ENCODE measurements around the gene RYR2. TPM values are rescaled to one million over a fixed set of nuclear protein-coding genes. Genes with fewer than 3 reads are reported as not detected.

The RYR2 gene
- total RNA-seq, 1 experiment from 2014 or later, result 4.0 TPM

DNA sequence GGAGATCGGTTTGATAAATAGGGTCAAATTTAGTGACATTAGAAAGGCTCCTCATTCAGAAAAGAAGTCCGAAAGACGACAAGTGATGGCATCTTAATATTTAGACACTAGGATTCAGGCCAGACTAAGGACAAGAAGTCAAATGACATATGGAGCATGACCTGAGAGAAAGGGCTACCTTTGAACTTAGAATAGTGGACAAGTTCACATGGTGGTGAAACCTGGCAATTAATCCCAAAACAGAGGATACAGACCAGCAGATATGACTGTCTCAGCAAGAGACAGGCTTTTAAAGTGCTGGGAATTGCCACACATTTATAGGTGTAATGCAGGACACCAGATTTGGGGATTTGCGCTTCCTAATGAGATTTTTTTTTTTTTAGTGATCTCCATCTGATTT, 703.6 kb downstream of the RYR2 start:
- H3K36me3 Mint-ChIP-seq (ENCODE audit: insufficient read depth, unreplicated experiment), result no peaks in the 10 kb centered on the region
- no peak overlapping the region for H3K4me3 Mint-ChIP-seq (ENCODE audit: unreplicated experiment)
- intact Hi-C loops (cut with micrococcal nuclease), result no loop called here
- no peak for DNase-seq (ENCODE audit: unreplicated experiment)
- ChIA-PET CTCF (interaction anchor here (0.7 to 0.9 kb wide), 2 partner anchors 30 to 1482 kb away, joined by 3 read pairs; no protein-coding TSS in a partner anchor), POLR2A (no interaction called here)
- TF ChIP-seq, protein P1, sequence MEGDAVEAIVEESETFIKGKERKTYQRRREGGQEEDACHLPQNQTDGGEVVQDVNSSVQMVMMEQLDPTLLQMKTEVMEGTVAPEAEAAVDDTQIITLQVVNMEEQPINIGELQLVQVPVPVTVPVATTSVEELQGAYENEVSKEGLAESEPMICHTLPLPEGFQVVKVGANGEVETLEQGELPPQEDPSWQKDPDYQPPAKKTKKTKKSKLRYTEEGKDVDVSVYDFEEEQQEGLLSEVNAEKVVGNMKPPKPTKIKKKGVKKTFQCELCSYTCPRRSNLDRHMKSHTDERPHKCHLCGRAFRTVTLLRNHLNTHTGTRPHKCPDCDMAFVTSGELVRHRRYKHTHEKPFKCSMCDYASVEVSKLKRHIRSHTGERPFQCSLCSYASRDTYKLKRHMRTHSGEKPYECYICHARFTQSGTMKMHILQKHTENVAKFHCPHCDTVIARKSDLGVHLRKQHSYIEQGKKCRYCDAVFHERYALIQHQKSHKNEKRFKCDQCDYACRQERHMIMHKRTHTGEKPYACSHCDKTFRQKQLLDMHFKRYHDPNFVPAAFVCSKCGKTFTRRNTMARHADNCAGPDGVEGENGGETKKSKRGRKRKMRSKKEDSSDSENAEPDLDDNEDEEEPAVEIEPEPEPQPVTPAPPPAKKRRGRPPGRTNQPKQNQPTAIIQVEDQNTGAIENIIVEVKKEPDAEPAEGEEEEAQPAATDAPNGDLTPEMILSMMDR (IDR thresholded peaks at IDR 0.05; ENCODE audit: unreplicated experiment), result no peak
- no peak overlapping the region for H3K27ac Mint-ChIP-seq (ENCODE audit: low read depth, unreplicated experiment)
- no peaks in the 10 kb centered on the region for H3K4me1 Mint-ChIP-seq (ENCODE audit: insufficient read depth, unreplicated experiment)
- no TSS peak for BruUV-seq (replicated peaks)
- no peaks in the 10 kb centered on the region for H3K9me3 Mint-ChIP-seq (ENCODE audit: unreplicated experiment)
- H3K27me3 Mint-ChIP-seq (ENCODE audit: insufficient read depth, unreplicated experiment), result no peaks in the 10 kb centered on the region

DNA sequence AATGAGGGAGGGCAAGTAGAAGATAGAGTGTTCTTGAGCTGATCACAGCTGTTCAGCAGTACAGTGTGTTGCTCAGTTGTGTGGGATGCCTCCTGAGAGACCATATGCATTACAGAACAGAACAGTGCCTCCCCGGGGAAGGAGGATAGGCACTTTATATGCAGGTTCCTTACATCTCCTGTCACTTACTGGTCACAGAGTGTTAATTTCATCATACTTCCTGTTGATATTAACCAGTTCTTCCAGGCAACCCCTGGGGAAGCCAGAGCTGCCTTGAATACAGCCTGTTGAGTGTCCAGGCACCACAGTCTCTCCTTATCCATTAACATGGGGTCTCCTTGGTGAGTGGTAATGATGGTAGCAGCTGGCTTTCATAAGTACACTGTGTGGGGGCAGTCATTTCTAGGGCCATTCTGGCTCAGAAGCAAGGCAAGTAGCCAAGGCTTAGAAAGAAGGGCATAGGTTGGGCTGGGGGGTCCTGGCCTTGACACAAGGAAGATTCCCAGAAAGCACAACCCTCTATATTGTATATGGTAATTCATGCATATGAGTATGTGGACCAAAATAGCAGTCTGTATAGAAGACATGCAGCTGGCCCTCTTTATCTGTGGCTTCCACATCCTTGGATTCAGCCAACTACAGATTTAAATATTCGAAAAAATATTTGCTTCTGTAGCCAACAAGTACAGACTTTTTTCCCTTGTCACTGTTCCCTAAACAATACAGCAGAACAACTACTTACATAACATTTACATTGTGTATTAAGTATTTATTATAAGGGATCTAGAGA, 706.4 kb downstream of the RYR2 start:
- Mint-ChIP-seq H3K4me1 (ENCODE audit: insufficient read depth, unreplicated experiment) (no peaks in the 10 kb centered on the region), H3K27ac (ENCODE audit: low read depth, unreplicated experiment) (peak overlapping the region; percentile 14), H3K27me3 (ENCODE audit: insufficient read depth, unreplicated experiment) (no peaks in the 10 kb centered on the region), H3K4me3 (ENCODE audit: unreplicated experiment) (no peak overlapping the region), H3K36me3 (ENCODE audit: insufficient read depth, unreplicated experiment) (no peaks in the 10 kb centered on the region), H3K9me3 (ENCODE audit: unreplicated experiment) (no peaks in the 10 kb centered on the region)
- ChIA-PET CTCF (interaction anchor here (0.5 to 2.0 kb wide), 6 partner anchors 9 to 869 kb away, joined by 3 to 7 read pairs (median 4); no protein-coding TSS in a partner anchor), POLR2A (interaction anchor here (1.5 kb wide), 1 partner anchor 8 kb away, joined by 7 read pairs; no protein-coding TSS in a partner anchor)
- intact Hi-C loops (cut with micrococcal nuclease), result no loop called here
- no TSS peak for BruUV-seq (replicated peaks)
- TF ChIP-seq, protein P1 (IDR thresholded peaks at IDR 0.05; ENCODE audit: unreplicated experiment), result no peak
- no peak for DNase-seq (ENCODE audit: unreplicated experiment)

DNA sequence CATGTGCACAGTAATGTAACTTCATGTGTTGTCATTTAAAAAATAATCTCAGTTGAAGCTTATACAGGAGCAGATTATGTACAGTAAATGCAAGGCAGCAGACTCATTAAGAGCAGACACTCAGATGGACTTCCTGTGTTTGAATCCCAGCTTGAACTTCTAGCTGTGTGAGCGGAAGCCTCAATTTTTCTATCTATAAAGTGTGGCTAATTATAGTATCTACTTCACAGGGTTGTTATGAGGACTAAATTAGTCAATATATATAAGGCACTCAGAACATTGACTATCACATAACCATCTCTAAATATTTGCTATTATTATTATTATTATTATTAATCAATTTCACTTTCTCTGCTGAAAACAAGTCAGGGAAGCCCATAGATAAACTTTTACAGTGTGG, 707.1 kb downstream of the RYR2 start:
- H3K36me3 Mint-ChIP-seq (ENCODE audit: insufficient read depth, unreplicated experiment), result no peaks in the 10 kb centered on the region
- POLR2A ChIA-PET, result interaction anchor here (0.7 kb wide), 1 partner anchor 10 kb away, joined by 3 read pairs; no protein-coding TSS in a partner anchor

DNA sequence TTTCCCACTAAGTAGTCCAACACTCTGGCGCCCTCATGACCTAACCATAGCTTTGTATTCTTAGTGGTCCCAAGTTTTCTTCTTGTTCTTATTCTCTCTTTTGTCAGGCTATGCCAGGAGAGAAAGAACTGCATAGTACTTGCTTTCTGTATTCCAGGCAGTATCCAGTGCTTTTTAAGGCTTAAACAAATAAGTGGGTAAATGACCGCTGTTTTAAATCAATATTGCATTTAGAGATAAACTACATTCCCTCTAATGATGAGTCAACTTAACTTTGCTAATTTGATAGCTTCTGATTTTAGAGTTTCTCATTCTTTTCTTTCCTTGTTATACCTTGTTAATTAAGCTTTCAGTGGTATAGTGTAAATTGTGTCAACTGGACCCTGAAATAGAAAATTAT, 709.1 kb downstream of the RYR2 start:
- CTCF ChIA-PET, result interaction anchor here (0.6 to 1.9 kb wide), 10 partner anchors 8 to 113 kb away, joined by 3 to 12 read pairs (median 4); no protein-coding TSS in a partner anchor
- no peaks in the 10 kb centered on the region for H3K9me3 Mint-ChIP-seq (ENCODE audit: unreplicated experiment)

More for the DNA sequence above, 707.1 kb downstream of the RYR2 start:
- no peak for DNase-seq (ENCODE audit: unreplicated experiment)
- H3K27me3 Mint-ChIP-seq (ENCODE audit: insufficient read depth, unreplicated experiment), result no peaks in the 10 kb centered on the region
- H3K4me3 Mint-ChIP-seq (ENCODE audit: unreplicated experiment), result no peak overlapping the region
- no peak overlapping the region for H3K27ac Mint-ChIP-seq (ENCODE audit: low read depth, unreplicated experiment)
- no peaks in the 10 kb centered on the region for H3K4me1 Mint-ChIP-seq (ENCODE audit: insufficient read depth, unreplicated experiment)
- H3K9me3 Mint-ChIP-seq (ENCODE audit: unreplicated experiment), result no peaks in the 10 kb centered on the region
- BruUV-seq (replicated peaks), result no TSS peak
- CTCF ChIA-PET, result interaction anchor here (0.8 to 1.3 kb wide), 4 partner anchors 9 to 70 kb away, joined by 3 to 4 read pairs (median 3); no protein-coding TSS in a partner anchor
- intact Hi-C loops (cut with micrococcal nuclease), result no loop called here
- TF ChIP-seq, protein P1 (IDR thresholded peaks at IDR 0.05; ENCODE audit: unreplicated experiment), result no peak

More for the DNA sequence above, 709.1 kb downstream of the RYR2 start:
- Mint-ChIP-seq H3K4me1 (ENCODE audit: insufficient read depth, unreplicated experiment) (no peaks in the 10 kb centered on the region), H3K4me3 (ENCODE audit: unreplicated experiment) (no peak overlapping the region), H3K27me3 (ENCODE audit: insufficient read depth, unreplicated experiment) (no peaks in the 10 kb centered on the region), H3K27ac (ENCODE audit: low read depth, unreplicated experiment) (no peak overlapping the region), H3K36me3 (ENCODE audit: insufficient read depth, unreplicated experiment) (no peaks in the 10 kb centered on the region)
- no peak for DNase-seq (ENCODE audit: unreplicated experiment)
- POLR2A ChIA-PET, result interaction anchor here (0.7 kb wide), 2 partner anchors 9 to 17 kb away, joined by 3 read pairs; no protein-coding TSS in a partner anchor
- TF ChIP-seq, protein P1 (IDR thresholded peaks at IDR 0.05; ENCODE audit: unreplicated experiment), result no peak
- no TSS peak for BruUV-seq (replicated peaks)
- intact Hi-C loops (cut with micrococcal nuclease), result no loop called here

Measured in MCF 10A (cell line).